K562 (cell line): ENCODE measurements around the gene JUP. TPM values are rescaled to one million over a fixed set of nuclear protein-coding genes. Genes with fewer than 3 reads are reported as not detected.

Experiments used
- BRCA1 ChIP-seq, 2 experiments: fragments of 450-650 bp in 1 of 2; sonication (generic) in 1 of 2; formaldehyde crosslinking in 1 of 2; IDR thresholded peaks; 2 replicates each; pipeline versions ENCODE4 v1.5.0 to v1.6.1; 2017 to 2020; ENCODE audit warnings: mild to moderate bottlenecking in 1 of 2, missing genetic modification reagents in 1 of 2
- BRD9 ChIP-seq: fragments of 450-650 bp; IDR thresholded peaks from 2 replicates; pipeline ENCODE4 v1.6.1; 2018; ENCODE audit warnings: low read depth; ENCODE audit not compliant: partially characterized antibody
- CEBPB ChIP-seq: fragments of 450-650 bp; IDR thresholded peaks from 2 replicates; pipeline ENCODE4 v1.6.1; 2016; ENCODE audit warnings: missing genetic modification characterization, missing compliant biosample characterization
- CREM ChIP-seq: IDR thresholded peaks from 2 replicates; pipeline ENCODE4 v1.6.1; 2014; ENCODE audit warnings: antibody characterized with exemption, low read depth
- ELF1 ChIP-seq: fragments of 200-800 bp; sonication (Bioruptor generic); IDR thresholded peaks from 2 replicates; pipeline ENCODE4 v1.6.1; 2016; ENCODE audit warnings: missing genetic modification characterization, missing compliant biosample characterization
- ZBTB7A ChIP-seq: IDR thresholded peaks from 2 replicates; pipeline ENCODE4 v1.6.1; 2011; ENCODE audit warnings: low read depth, mild to moderate bottlenecking, low read length, moderate library complexity, borderline replicate concordance; ENCODE audit not compliant: control insufficient read depth
- ZNF133 ChIP-seq: fragments of 250-450 bp; sonication (Bioruptor Pico); IDR thresholded peaks from 2 replicates; pipeline ENCODE4 v1.4.0; 2020; ENCODE audit warnings: mild to moderate bottlenecking
- ZNF347 ChIP-seq: fragments of 450-650 bp; formaldehyde crosslinking; IDR thresholded peaks from 2 replicates; pipeline ENCODE4 v1.4.0; 2020; ENCODE audit warnings: low read depth, mild to moderate bottlenecking, moderate library complexity
- ZNF354B ChIP-seq: fragments of 250-450 bp; sonication (Bioruptor Pico); IDR thresholded peaks from 2 replicates; pipeline ENCODE4 v1.4.0; 2020
- ZNF41 ChIP-seq: fragments of 250-450 bp; sonication (Bioruptor Pico); conservative IDR thresholded peaks from 2 replicates; pipeline ENCODE4 v1.4.0; 2020; ENCODE audit warnings: mild to moderate bottlenecking
- ZNF57 ChIP-seq: fragments of 450-650 bp; formaldehyde crosslinking; IDR thresholded peaks from 2 replicates; pipeline ENCODE4 v1.4.0; 2020; ENCODE audit warnings: mild to moderate bottlenecking, moderate library complexity
- polyA plus RNA-seq, 8 experiments: library from polyadenylated mRNA; depleted of rRNA in 4 of 8; stranded (reverse) in 5 of 8; unstranded in 3 of 8; fragments of >200 nt; fragmentation: Nextera tagmentation in 2 of 8; fragmentation: Illumina TruSeq in 1 of 8; extraction: Ambion mirVana in 2 of 8; extraction: Trizol in 1 of 8; gene quantifications; 2 replicates each; pipeline versions ENCODE4 v1.2.1 to v1.2.3, GENCODE V29; 2011 to 2014; ENCODE audit warnings: inconsistent platforms in 1 of 8, missing spikeins in 1 of 8
- total RNA-seq, 7 experiments: library from RNA; depleted of rRNA in 6 of 7; stranded (reverse); fragments of >200 nt in 6 of 7; fragmentation: Illumina TruSeq in 2 of 7; extraction: Trizol in 2 of 7; gene quantifications; 2 replicates each; pipeline versions ENCODE4 v1.2.1 to v1.2.3, GENCODE V29; 2011 to 2021; ENCODE audit warnings: low replicate concordance in 1 of 7
- TF ChIP-seq, protein P1 (sequence below): fragments of 250-450 bp; sonication (Bioruptor Pico); IDR thresholded peaks from 2 replicates; pipeline ENCODE4 v1.8.0; 2022; ENCODE audit warnings: moderate library complexity, mild to moderate bottlenecking, inconsistent platforms
- TF ChIP-seq, protein P2 (sequence below): fragments of 450-650 bp; IDR thresholded peaks from 2 replicates; pipeline ENCODE4 v1.6.1; 2018; ENCODE audit not compliant: partially characterized antibody
- TF ChIP-seq, protein P3 (sequence below): fragments of 250-450 bp; sonication (Bioruptor Pico); IDR thresholded peaks from 2 replicates; pipeline ENCODE4 v1.4.0; 2020; ENCODE audit warnings: mild to moderate bottlenecking, moderate library complexity
- TF ChIP-seq, protein P4 (sequence below): sonication (generic); formaldehyde crosslinking; IDR thresholded peaks from 2 replicates; pipeline ENCODE4 v1.9.0; 2022; ENCODE audit warnings: mild to moderate bottlenecking, missing genetic modification reagents
- TF ChIP-seq, protein P5 (sequence below): sonication (generic); formaldehyde crosslinking; IDR thresholded peaks from 2 replicates; pipeline ENCODE4 v1.9.0; 2022; ENCODE audit warnings: mild to moderate bottlenecking, missing genetic modification reagents
- TF ChIP-seq, protein P6 (sequence below): fragments of 450-650 bp; IDR thresholded peaks from 2 replicates; pipeline ENCODE4 v1.6.1; 2018; ENCODE audit warnings: mild to moderate bottlenecking, low read depth; ENCODE audit not compliant: partially characterized antibody

JUP gene
- total and polyA plus RNA-seq, 9 of the 15 experiments (the other 6 are each of a cell fraction or from before 2014, with no cell fraction given): 6.4 to 177 (median 31.2) TPM

DNA sequence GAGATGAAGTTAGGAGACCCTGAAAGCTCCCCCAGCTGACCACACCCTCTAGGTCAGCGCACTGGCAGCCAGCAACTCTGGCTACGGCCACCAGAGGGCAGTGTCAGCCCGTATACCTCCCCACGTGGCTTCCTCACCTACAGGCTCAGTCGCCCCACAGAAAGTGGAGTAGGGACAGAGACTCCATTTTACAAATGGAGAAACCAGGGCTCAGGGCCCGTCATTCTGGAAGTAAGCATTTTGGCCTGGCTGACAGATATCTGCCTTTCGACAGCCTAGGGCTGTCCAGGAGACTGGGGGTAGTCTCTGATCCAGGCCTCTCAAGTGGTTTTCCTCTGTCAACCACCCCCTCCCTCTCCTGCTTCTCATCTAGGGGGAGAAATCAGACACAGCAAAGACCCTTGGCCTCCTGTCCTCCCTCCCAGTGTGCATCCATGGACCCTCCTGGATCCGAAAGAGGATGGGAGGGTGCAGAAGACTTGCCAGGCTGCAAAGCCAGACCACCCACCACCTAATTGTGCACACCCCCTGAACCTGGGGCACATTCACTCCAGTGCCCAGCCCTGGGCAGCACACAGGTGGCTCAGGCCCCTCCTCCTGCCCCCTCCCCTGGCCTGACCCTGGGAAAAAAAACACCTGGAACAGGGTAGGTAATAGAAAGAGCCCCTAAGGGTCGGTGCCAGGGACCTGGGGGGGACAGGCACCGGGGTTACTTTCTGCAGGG is 48.3 kb downstream of the JUP start (continued):
- TF ChIP-seq, protein P1, sequence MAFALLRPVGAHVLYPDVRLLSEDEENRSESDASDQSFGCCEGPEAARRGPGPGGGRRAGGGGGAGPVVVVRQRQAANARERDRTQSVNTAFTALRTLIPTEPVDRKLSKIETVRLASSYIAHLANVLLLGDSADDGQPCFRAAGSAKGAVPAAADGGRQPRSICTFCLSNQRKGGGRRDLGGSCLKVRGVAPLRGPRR (CRISPR knock-in tag): peak; percentile 92
- TF ChIP-seq, protein P2, sequence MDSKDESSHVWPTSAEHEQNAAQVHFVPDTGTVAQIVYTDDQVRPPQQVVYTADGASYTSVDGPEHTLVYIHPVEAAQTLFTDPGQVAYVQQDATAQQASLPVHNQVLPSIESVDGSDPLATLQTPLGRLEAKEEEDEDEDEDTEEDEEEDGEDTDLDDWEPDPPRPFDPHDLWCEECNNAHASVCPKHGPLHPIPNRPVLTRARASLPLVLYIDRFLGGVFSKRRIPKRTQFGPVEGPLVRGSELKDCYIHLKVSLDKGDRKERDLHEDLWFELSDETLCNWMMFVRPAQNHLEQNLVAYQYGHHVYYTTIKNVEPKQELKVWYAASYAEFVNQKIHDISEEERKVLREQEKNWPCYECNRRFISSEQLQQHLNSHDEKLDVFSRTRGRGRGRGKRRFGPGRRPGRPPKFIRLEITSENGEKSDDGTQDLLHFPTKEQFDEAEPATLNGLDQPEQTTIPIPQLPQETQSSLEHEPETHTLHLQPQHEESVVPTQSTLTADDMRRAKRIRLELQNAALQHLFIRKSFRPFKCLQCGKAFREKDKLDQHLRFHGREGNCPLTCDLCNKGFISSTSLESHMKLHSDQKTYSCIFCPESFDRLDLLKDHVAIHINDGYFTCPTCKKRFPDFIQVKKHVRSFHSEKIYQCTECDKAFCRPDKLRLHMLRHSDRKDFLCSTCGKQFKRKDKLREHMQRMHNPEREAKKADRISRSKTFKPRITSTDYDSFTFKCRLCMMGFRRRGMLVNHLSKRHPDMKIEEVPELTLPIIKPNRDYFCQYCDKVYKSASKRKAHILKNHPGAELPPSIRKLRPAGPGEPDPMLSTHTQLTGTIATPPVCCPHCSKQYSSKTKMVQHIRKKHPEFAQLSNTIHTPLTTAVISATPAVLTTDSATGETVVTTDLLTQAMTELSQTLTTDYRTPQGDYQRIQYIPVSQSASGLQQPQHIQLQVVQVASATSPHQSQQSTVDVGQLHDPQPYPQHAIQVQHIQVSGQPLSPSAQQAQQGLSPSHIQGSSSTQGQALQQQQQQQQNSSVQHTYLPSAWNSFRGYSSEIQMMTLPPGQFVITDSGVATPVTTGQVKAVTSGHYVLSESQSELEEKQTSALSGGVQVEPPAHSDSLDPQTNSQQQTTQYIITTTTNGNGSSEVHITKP: no peak
- TF ChIP-seq CEBPB (tag) (no peak), BRD9 (peak; percentile 85), CREM (peak; percentile 68), BRCA1 (IDR thresholded peaks at IDR 0.05) (no peak), BRCA1 (CRISPR knock-in tag; IDR thresholded peaks at IDR 0.05) (no peak), ZNF57 (CRISPR knock-in tag) (no peak), ZNF354B (CRISPR knock-in tag) (no peak), ZNF41 (CRISPR knock-in tag) (peak; percentile 75; the same call in 1 of the 2 replicates), ZNF347 (CRISPR knock-in tag) (no peak), ZBTB7A (peak; percentile 61; the same call in 1 of the 2 replicates), ZNF133 (0 out of 2 replicates have a peak, but pooled peaks have one; percentile 62), ELF1 (no peak)
- TF ChIP-seq, protein P3, sequence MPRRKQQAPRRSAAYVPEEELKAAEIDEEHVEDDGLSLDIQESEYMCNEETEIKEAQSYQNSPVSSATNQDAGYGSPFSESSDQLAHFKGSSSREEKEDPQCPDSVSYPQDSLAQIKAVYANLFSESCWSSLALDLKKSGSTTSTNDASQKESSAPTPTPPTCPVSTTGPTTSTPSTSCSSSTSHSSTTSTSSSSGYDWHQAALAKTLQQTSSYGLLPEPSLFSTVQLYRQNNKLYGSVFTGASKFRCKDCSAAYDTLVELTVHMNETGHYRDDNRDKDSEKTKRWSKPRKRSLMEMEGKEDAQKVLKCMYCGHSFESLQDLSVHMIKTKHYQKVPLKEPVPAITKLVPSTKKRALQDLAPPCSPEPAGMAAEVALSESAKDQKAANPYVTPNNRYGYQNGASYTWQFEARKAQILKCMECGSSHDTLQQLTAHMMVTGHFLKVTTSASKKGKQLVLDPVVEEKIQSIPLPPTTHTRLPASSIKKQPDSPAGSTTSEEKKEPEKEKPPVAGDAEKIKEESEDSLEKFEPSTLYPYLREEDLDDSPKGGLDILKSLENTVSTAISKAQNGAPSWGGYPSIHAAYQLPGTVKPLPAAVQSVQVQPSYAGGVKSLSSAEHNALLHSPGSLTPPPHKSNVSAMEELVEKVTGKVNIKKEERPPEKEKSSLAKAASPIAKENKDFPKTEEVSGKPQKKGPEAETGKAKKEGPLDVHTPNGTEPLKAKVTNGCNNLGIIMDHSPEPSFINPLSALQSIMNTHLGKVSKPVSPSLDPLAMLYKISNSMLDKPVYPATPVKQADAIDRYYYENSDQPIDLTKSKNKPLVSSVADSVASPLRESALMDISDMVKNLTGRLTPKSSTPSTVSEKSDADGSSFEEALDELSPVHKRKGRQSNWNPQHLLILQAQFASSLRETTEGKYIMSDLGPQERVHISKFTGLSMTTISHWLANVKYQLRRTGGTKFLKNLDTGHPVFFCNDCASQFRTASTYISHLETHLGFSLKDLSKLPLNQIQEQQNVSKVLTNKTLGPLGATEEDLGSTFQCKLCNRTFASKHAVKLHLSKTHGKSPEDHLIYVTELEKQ (CRISPR knock-in tag): peak; percentile 51; the same call in 1 of the 2 replicates
- TF ChIP-seq, protein P4, sequence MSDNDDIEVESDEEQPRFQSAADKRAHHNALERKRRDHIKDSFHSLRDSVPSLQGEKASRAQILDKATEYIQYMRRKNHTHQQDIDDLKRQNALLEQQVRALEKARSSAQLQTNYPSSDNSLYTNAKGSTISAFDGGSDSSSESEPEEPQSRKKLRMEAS: peak; percentile 94
- TF ChIP-seq, protein P5, sequence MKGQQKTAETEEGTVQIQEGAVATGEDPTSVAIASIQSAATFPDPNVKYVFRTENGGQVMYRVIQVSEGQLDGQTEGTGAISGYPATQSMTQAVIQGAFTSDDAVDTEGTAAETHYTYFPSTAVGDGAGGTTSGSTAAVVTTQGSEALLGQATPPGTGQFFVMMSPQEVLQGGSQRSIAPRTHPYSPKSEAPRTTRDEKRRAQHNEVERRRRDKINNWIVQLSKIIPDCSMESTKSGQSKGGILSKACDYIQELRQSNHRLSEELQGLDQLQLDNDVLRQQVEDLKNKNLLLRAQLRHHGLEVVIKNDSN (CRISPR knock-in tag): peak; percentile 72
- TF ChIP-seq, protein P6, sequence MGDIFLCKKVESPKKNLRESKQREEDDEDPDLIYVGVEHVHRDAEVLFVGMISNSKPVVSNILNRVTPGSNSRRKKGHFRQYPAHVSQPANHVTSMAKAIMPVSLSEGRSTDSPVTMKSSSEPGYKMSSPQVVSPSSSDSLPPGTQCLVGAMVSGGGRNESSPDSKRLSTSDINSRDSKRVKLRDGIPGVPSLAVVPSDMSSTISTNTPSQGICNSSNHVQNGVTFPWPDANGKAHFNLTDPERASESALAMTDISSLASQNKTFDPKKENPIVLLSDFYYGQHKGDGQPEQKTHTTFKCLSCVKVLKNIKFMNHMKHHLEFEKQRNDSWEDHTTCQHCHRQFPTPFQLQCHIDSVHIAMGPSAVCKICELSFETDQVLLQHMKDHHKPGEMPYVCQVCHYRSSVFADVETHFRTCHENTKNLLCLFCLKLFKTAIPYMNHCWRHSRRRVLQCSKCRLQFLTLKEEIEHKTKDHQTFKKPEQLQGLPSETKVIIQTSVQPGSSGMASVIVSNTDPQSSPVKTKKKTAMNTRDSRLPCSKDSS: no peak
